HFFc6 (cell line): ENCODE data around the gene ACHE. TPM values are rescaled to one million over a fixed set of nuclear protein-coding genes. Genes with fewer than 3 reads are reported as not detected.
"Not testable (repeated sequence)": the region's sequence is repeated elsewhere in the genome, so short reads cannot be mapped to it uniquely, and the experiment has no call there.

ENCODE experiments used
- DNase-seq: peaks from one replicate; pipeline ENCODE4 v3.0.0-alpha.2; 2018
- H3K27ac Mint-ChIP-seq: 2 replicates; pipeline ENCODE4 v1.8.0; 2020; ENCODE audit warnings: mild to moderate bottlenecking, mixed read lengths
- H3K27me3 Mint-ChIP-seq: 2 replicates; pipeline ENCODE4 v1.8.0; 2021; ENCODE audit warnings: mild to moderate bottlenecking, moderate library complexity, mixed read lengths; ENCODE audit not compliant: insufficient read depth
- H3K36me3 Mint-ChIP-seq: 2 replicates; pipeline ENCODE4 v1.8.0; 2021; ENCODE audit warnings: low read depth, mixed read lengths
- H3K4me1 Mint-ChIP-seq: 2 replicates; pipeline ENCODE4 v1.8.0; 2020; ENCODE audit warnings: low read depth, mixed read lengths
- H3K4me3 Mint-ChIP-seq: 2 replicates; pipeline ENCODE4 v1.8.0; 2020; ENCODE audit warnings: mild to moderate bottlenecking, moderate library complexity, mixed read lengths
- H3K9me3 Mint-ChIP-seq: 2 replicates; pipeline ENCODE4 v1.8.0; 2020; ENCODE audit warnings: mild to moderate bottlenecking, mixed read lengths
- total RNA-seq, 6 experiments: library from RNA; stranded (reverse); fragmentation: NEBNext Ultra II Directional; extraction: Animal tissue kit (Norgen Biotek cat#: 25700); gene quantifications; 2 replicates in 1 of 6; 3 replicates in 5 of 6; pipeline ENCODE4 v1.2.3, GENCODE V29; 2021
- TF ChIP-seq, protein P1 (sequence below): fragments of 200-600 bp; sonication (generic); IDR thresholded peaks from 2 replicates; pipeline ENCODE4 v1.5.0; 2021; ENCODE audit warnings: antibody characterized with exemption, mild to moderate bottlenecking

ACHE gene
- total RNA-seq, 6 experiments from 2014 or later, result 0.31 TPM; not detected in 5

DNA sequence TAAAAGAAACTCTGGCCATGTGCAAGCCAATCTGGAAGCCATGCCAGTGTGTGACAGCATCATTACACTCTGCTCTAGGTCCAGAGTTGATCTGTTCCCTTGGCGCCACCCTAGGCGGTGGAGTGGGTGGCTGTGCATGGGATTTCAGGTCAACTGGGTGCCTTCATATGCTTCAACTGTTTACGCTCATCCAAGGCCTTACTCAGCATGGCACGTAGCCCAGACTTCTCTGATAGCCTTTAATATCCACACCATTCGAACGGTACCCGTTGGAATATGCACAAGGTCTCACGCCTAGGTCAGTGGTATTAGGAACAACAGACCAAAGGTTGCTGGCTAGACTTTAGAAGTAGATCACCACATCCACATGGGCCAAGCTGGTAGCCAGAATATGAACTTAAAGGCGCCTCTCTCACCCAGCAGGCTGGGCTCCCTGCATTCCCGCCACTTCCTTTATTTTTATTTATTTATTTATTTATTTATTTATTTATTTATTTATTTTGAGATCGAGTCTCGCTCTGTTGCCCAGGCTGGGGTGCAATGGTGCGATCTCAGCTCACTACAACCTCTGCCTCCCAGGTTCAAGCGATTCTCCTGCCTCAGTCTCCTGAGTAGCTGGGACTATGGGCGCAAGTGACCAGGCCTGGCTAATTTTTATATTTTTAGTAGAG is 18.7 kb upstream of the ACHE start:
- Mint-ChIP-seq H3K27ac (no peak overlapping the region), H3K4me3 (no peak overlapping the region), H3K27me3 (peaks cover 14% of the 10 kb centered on the region; the same call in 1 of the 2 replicates)

DNA sequence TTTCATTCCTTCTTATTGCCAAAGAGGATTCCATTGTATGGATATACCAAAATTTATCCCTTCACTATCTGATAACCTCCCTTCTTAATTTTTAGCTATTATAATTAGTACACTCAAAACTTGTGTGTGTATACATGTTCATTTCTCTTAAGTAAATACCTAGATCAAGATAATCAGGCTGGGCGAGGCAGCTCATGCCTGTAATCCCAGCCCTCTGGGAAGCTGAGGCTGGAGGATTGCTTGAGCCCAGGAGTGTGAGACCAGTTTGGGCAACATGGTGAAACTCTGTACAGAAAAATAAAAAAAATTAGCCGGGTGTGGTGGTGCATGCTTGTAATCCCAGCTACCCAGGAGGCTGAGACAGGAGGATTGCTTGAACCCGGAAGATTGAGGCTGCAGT is 15.8 kb upstream of the ACHE start:
- Mint-ChIP-seq H3K4me3 (no peak overlapping the region), H3K36me3 (peaks cover 6% of the 10 kb centered on the region), H3K4me1 (peaks cover 3% of the 10 kb centered on the region; the same call in 1 of the 2 replicates), H3K27me3 (peaks cover 20% of the 10 kb centered on the region), H3K27ac (no peak overlapping the region), H3K9me3 (peaks cover 8% of the 10 kb centered on the region; the same call in 1 of the 2 replicates)
- no peak for DNase-seq
- TF ChIP-seq, protein P1, sequence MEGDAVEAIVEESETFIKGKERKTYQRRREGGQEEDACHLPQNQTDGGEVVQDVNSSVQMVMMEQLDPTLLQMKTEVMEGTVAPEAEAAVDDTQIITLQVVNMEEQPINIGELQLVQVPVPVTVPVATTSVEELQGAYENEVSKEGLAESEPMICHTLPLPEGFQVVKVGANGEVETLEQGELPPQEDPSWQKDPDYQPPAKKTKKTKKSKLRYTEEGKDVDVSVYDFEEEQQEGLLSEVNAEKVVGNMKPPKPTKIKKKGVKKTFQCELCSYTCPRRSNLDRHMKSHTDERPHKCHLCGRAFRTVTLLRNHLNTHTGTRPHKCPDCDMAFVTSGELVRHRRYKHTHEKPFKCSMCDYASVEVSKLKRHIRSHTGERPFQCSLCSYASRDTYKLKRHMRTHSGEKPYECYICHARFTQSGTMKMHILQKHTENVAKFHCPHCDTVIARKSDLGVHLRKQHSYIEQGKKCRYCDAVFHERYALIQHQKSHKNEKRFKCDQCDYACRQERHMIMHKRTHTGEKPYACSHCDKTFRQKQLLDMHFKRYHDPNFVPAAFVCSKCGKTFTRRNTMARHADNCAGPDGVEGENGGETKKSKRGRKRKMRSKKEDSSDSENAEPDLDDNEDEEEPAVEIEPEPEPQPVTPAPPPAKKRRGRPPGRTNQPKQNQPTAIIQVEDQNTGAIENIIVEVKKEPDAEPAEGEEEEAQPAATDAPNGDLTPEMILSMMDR, result no peak

More for the DNA sequence above, 18.7 kb upstream of the ACHE start:
- DNase-seq, result no peak
- H3K4me1 Mint-ChIP-seq, result peaks cover 6% of the 10 kb centered on the region; the same call in 1 of the 2 replicates
- no peaks in the 10 kb centered on the region for H3K9me3 Mint-ChIP-seq
- TF ChIP-seq, protein P1, result no peak
- no peaks in the 10 kb centered on the region for H3K36me3 Mint-ChIP-seq

- H3K9me3 Mint-ChIP-seq, H3K4me3 Mint-ChIP-seq, H3K4me1 Mint-ChIP-seq, H3K36me3 Mint-ChIP-seq, DNase-seq, H3K27ac Mint-ChIP-seq: not testable (repeated sequence)
- peaks cover 20% of the 10 kb centered on the region for H3K27me3 Mint-ChIP-seq
Measured at GRCh38 chr7:100910443-100910842, 14.8 kb upstream of the ACHE start.

GRCh38 chr7:100908512-100908911 is 12.8 kb upstream of the ACHE start:
- no peak overlapping the region for H3K27ac Mint-ChIP-seq
- H3K9me3 Mint-ChIP-seq, result peaks cover 8% of the 10 kb centered on the region; the same call in 1 of the 2 replicates
- H3K4me1 Mint-ChIP-seq, result no peaks in the 10 kb centered on the region
- H3K36me3 Mint-ChIP-seq, result peaks cover 6% of the 10 kb centered on the region
- H3K4me3 Mint-ChIP-seq, result no peak overlapping the region
- peaks cover 20% of the 10 kb centered on the region for H3K27me3 Mint-ChIP-seq
- no peak for DNase-seq
- TF ChIP-seq, protein P1, result no peak

DNA sequence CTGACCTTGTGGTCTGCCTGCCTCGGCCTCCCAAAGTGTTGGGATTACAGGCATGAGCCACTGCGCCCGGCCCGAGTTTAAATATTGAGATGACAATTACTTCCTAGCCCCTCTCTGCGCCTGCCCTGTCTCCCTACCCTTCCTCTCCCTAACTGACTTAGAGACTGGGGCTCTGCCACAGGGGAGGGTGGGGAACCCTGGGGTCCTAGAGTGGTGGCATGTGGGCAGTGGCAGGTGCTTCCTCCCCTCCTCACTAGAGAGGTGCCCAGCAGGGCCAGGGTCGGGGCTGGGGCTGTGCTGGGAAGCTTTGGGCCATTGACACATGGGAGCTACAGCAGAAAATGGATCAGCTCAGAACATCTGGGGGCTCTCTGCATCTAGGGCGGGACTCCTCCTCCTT is 7.0 kb upstream of the ACHE start:
- Mint-ChIP-seq H3K9me3 (0 out of 2 replicates have a peak, but pooled peaks cover 3% of the 10 kb centered on the region), H3K36me3 (no peaks in the 10 kb centered on the region), H3K27me3 (peaks cover 17% of the 10 kb centered on the region), H3K4me3 (no peak overlapping the region), H3K27ac (no peak overlapping the region), H3K4me1 (no peaks in the 10 kb centered on the region)
- DNase-seq, result no peak
- TF ChIP-seq, protein P1, result no peak

DNA sequence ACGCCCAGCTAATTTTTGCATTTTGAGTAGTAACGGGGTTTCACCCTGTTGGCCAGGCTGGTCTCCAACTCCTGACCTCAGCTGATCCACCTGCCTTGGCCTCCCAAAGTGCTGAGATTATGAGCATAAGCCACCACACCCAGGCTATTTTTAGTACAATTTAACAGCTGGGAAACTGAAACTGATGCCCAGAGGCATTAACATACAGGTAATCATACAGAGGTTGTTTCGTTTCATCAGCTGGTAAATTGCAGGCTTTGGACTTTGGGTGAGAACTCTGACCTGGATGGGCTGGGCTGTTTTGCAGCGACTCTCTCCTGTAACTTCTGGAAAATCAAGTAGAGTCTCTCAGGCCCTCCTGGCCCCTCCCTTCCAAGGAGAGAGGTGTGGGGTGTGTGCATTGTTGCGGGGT is 6.2 kb upstream of the ACHE start:
- no peak overlapping the region for H3K27ac Mint-ChIP-seq
- no peak for DNase-seq
- H3K36me3 Mint-ChIP-seq, result no peaks in the 10 kb centered on the region
- H3K4me3 Mint-ChIP-seq, result no peak overlapping the region
- H3K9me3 Mint-ChIP-seq, result 0 out of 2 replicates have a peak, but pooled peaks cover 3% of the 10 kb centered on the region
- peaks cover 20% of the 10 kb centered on the region for H3K27me3 Mint-ChIP-seq
- no peaks in the 10 kb centered on the region for H3K4me1 Mint-ChIP-seq
- TF ChIP-seq, protein P1, result no peak
